GM18505 (cell line): ENCODE results near the gene DVL2.
"Not testable (repeated sequence)": the region's sequence is repeated elsewhere in the genome, so short reads cannot be mapped to it uniquely, and the experiment has no call there.

Experiments used
- ATAC-seq: cut with Tn5 transposase; IDR thresholded peaks from one replicate; pipeline ENCODE4 v1.9.1; 2021; ENCODE audit not compliant: unreplicated experiment
- POLR2A ChIP-seq: IDR thresholded peaks from 4 replicates; pipeline ENCODE4 v1.6.1; 2011; ENCODE audit warnings: borderline replicate concordance; ENCODE audit not compliant: insufficient read depth, insufficient read length; ENCODE audit errors: extremely low read depth

The DVL2 gene

GRCh38 chr17:7250695-7251627 lies 16.6 kb upstream of the DVL2 start:
- peak; percentile 4 for ATAC-seq
- TF ChIP-seq POLR2A, result no peak

- no peak for TF ChIP-seq POLR2A
- ATAC-seq, result no peak
These were observed 15.5 kb upstream of the DVL2 start for GRCh38 chr17:7249830-7250229.

GRCh38 chr17:7249214-7249613 lies 14.9 kb upstream of the DVL2 start:
- ATAC-seq, result no peak

GRCh38 chr17:7248796-7249195 lies 14.5 kb upstream of the DVL2 start:
- TF ChIP-seq POLR2A, result no peak
- no peak for ATAC-seq

More at GRCh38 chr17:7249214-7249613, 14.9 kb upstream of the DVL2 start:
- no peak for TF ChIP-seq POLR2A

GRCh38 chr17:7246779-7247178 lies 12.5 kb upstream of the DVL2 start:
- ATAC-seq, result no peak
- TF ChIP-seq POLR2A, result no peak

- ATAC-seq, result not testable (repeated sequence)
These were observed 9.5 kb upstream of the DVL2 start for GRCh38 chr17:7243838-7244237.

GRCh38 chr17:7243453-7243729 lies 9.1 kb upstream of the DVL2 start:
- ATAC-seq, result no peak
- no peak for TF ChIP-seq POLR2A

- peak; percentile 39 for ATAC-seq
These were observed 8.6 kb upstream of the DVL2 start for GRCh38 chr17:7242717-7243452.

GRCh38 chr17:7241783-7242716 lies 7.7 kb upstream of the DVL2 start, which contains the start of gene GABARAP:
TSS of gene GABARAP (minus strand) at chr17:7242449. CDS start at chr17:7242330, 119 bp downstream.
- peak; percentile 37 for ATAC-seq
- TF ChIP-seq POLR2A, result peak; percentile 46

More at GRCh38 chr17:7242717-7243452, 8.6 kb upstream of the DVL2 start:
- TF ChIP-seq POLR2A, result peak; percentile 64

- no peak for ATAC-seq
- TF ChIP-seq POLR2A, result no peak
These were observed 6.9 kb upstream of the DVL2 start for GRCh38 chr17:7241090-7241733.

GRCh38 chr17:7240375-7240774 lies 6.1 kb upstream of the DVL2 start:
- no peak for ATAC-seq

More at GRCh38 chr17:7240375-7240774, 6.1 kb upstream of the DVL2 start:
- TF ChIP-seq POLR2A, result no peak
